Activated CD8-positive, alpha-beta memory T cell treated with anti-CD3 and anti-CD28 coated beads for 24 hours (primary cell): Measurements from ENCODE around the gene APOL2.
"Not testable (repeated sequence)": the region's sequence is repeated elsewhere in the genome, so short reads cannot be mapped to it uniquely, and the experiment has no call there.

Experiments used
- DNase-seq: peaks from one replicate; pipeline ENCODE4 v3.0.0-alpha.2; 2020

Gene APOL2

GRCh38 chr22:36238373-36239149 is 766 bp downstream of the APOL2 start:
- peak; percentile 64 for DNase-seq

- peak; percentile 72 for DNase-seq
These were observed 1.6 kb downstream of the APOL2 start for GRCh38 chr22:36237462-36238372.

GRCh38 chr22:36236388-36237319 is 2.7 kb downstream of the APOL2 start:
- DNase-seq, result peak; percentile 52

DNA sequence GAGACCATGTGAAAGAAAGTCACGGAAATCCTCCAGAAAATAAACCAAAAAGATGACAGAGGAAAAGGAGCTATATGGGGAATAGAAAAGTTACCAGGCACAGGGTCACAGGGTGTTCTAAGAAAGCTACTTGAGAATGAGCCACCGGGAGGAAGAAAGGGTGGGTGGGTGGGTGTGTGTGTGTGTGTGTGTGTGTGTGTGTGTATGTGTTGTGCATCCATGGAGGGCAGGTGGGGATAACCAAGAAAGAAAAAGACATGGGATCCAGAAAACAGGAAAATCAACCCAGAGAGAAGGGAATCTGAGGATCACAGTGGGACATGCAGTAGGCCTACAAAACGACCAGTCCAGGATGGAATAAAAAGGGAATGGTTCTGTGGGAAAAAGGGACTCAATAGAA is 3.7 kb downstream of the APOL2 start:
- DNase-seq, result no peak

DNA sequence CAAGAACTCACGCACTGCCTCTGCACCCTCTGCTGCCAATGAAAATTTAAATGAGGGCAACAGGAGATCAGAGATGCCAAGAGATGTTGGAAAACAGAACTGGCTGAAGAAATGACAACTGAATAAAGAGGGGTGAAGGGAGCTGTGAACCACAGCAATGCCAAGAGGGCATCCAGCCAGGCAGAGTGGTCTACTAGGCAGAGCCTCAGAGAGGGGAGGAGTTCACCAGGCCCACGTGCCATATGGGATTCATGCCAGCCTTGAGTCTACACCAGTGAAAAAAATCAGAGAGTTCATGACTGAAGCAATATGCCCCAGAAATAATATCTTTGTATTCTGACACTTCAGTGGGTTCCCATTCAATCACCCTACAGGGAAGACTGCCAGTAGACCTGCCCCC is 4.4 kb downstream of the APOL2 start:
- peak; percentile 44 for DNase-seq

DNA sequence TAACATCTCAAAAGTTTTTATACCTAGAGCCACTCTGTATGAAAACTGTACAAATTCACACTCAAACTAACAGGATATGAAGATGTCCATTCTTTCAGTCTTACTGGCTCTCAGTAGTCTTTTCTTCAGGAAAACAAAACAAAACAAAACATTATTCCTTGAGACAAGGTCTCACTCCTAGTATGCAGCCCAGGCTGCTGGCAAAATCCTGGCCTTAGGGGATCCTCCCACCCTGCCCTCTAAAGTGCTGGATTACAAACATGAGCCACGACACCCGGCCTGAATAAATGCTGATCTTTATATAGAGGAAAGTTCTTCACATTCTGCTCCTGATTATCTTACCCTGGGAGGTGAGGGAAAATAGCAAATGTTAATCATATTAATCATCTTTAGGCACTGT is 5.1 kb downstream of the APOL2 start:
- no peak for DNase-seq

DNA sequence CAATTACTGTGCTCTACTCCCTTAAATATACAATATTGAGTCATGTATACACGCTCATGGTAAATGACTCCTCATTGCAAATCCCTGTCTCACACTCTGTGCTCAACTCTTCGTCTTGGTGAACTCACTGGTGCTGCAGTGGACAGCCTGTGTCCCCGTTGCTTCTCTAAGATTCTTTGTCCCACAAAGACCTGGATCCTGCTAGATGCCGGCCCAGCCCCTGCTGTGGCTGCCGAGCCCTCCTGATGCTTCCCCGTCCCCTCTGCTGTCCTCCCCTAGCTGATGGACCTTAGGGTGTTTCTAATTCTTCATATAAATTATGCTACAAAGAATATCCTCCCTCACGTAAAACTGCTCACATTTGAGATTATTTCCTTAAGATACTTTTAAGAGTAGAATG is 5.5 kb downstream of the APOL2 start:
- no peak for DNase-seq

- DNase-seq, result peak; percentile 53
These were observed 6.5 kb downstream of the APOL2 start for GRCh38 chr22:36232715-36233401.

- DNase-seq, result peak; percentile 49
These were observed 8.3 kb downstream of the APOL2 start for GRCh38 chr22:36231051-36231450.

DNA sequence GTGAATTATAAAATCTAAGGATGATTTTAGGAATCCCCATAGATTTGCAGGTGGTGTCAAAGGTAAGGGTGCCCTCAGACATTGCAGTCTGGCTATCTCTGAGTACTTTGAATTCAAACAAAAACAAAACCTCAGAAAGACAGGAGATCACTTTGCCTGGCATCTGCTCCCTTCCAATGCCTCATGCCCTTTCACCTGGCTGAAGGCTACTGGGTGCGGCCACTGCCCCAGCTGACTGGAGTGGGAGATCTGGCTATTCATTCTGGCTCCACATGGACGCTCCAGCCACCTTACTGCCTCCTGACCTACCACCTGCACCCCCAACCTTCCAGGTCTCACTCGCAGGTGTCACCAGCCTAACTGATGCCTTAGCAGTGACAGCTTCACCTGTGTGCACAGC is 9.7 kb downstream of the APOL2 start:
- not testable (repeated sequence) for DNase-seq

DNA sequence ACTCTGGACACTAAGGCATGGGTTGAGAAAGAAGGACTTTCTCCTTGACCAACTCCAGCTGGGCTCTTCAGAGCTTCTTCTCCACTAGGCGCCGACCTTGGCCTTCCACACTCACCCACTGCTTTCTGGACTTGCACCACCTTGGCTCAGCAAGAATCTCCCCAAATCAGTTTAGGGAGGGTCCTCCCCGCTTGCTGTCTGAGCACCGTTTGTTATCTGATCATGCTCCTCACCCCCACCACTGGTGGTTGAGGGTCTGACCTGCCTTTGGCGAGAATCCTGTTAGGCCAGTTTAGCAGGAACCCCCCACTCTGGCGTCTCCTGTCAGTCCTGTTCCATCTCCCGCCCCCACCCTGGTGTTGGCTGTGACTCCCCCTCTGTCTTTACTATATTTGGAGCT is 10.4 kb downstream of the APOL2 start:
- DNase-seq, result peak; percentile 50

DNA sequence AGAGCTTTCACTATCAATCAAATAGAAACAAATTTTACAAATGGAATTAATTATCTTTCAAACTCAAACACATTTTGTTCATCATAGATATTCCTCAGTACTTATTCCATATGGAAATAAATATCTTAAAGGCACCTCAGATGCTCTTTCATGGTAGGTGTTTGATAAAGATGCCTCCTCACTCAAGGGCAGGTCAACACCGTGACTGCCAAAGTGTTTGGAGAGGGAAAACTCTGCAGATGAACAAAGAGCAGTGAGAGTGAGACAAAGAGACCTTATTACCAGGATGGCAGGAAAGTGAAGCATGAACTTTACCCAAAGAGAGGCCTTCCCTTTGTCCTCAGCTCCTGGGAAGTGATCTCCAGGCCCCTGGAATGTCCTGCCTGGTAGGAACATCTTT is 11.0 kb downstream of the APOL2 start:
- DNase-seq, result peak; percentile 33

DNA sequence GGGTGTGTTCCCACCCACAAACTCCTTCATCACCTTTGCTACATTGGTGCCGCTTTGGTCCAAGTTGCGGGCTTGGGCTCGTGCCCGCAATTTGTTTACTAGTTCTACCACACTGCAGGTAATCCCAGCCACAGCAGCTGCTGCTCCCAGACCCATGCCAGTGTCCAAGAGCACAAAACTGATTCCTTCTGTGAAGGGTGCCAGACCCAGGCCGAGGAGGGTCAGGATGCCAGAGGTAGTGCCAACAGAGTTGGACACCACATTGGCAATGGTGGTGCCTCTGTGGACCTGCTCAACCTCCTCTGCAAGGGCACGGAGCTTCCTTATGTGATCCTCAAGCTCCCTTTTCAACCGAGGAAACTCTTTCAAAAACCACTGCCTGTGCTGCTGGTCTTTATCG is 11.5 kb downstream of the APOL2 start:
- DNase-seq, result peak; percentile 30

DNA sequence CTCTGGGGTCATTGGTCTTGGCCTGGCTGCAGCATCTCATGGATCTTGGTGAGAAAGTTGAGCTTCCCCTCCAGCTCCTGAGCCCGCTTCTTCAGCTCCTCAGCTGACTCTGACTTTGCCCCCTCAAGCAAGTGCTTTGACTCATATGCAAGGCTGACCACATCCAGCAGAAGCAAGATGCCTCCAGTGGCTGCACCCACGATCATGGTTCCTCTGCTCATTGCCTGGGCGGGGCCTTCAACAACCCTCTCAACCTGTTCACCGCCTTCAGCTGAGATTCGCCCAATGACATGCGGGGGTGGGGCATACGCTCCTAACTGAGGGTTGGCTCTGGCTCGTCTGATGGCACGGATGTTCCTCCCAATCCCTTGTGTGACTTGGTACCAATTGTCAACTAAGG is 11.9 kb downstream of the APOL2 start:
- peak; percentile 56 for DNase-seq

DNA sequence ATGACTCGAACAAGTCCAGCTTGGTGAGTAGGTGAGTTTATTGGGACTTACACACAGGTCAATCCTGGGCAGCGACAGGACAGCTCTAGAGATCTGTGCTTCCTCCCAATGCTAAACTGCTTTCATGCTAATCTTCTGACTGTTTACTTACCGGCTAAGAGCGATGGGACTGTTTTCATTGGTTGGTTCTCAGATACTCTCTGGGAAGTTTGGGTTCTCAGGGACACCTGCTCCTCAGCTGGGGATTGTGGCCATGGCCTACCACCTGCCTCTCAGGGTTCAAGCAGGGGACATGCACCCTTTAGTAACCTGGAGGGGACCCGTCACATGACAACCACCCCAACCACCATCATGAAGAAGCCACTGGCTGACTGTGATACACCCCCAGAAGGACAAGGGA is 13.1 kb downstream of the APOL2 start:
- DNase-seq, result peak; percentile 58

DNA sequence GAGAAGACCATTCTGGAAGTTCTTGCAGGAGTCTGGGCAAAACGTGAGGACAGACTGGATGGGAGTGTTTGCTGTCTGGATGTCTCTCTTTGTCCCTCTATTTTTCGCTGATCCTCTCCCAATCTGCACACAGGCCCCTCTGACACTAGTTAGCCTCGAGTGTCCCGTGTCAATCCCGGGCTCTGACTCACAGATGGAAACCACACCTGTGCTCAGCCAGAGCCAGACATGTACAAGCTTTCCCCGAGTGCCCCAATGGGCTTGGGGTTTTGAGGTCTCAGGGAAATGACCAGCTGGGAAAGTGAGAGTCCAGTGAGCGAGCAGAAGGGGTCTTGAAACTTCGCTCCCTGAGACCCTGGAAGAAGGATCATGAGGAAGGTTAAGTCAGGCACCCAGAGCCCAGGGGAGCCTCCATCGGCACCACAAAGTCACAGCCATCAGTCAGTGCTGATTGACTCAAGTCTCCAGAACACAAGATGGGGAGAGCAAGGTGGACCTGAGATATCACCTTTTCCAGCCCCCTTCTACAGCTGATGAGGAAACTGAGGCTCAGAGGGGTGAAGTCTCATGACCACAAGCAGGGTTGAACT is 13.9 kb downstream of the APOL2 start:
- DNase-seq, result peak; percentile 55

- peak; percentile 49 for DNase-seq
These were observed 15.1 kb downstream of the APOL2 start for GRCh38 chr22:36224245-36224644.

GRCh38 chr22:36223504-36223903 is 15.8 kb downstream of the APOL2 start:
- peak; percentile 43 for DNase-seq

GRCh38 chr22:36222887-36223450 is 16.4 kb downstream of the APOL2 start:
- peak; percentile 54 for DNase-seq

GRCh38 chr22:36221799-36222751 is 17.3 kb downstream of the APOL2 start:
- peak; percentile 78 for DNase-seq
